CD4-positive, alpha-beta T cell (primary cell): ENCODE data around the gene SCN7A. TPM values are rescaled to one million over a fixed set of nuclear protein-coding genes. Genes with fewer than 3 reads are reported as not detected.

ENCODE experiments used
- ATAC-seq: fragments of 200-7000 bp; cut with Tn5 transposase; one replicate; pipeline ENCODE4 v1.10.0; 2022; ENCODE audit warnings: mild to moderate bottlenecking; ENCODE audit not compliant: poor library complexity
- CTCF ChIA-PET: fragments of 350-600 bp; sonication (Branson Sonifier 250); formaldehyde crosslinking; loops from one replicate; lab custom pipeline; 2021; ENCODE audit warnings: antibody characterized with exemption, inconsistent platforms; lab: Charles Lee
- POLR2A ChIA-PET: fragments of 350-600 bp; sonication (Branson Sonifier 250); formaldehyde crosslinking; loops from one replicate; lab custom pipeline; 2021; ENCODE audit warnings: antibody characterized with exemption, inconsistent platforms; lab: Charles Lee
- DNase-seq, 14 experiments: peaks; one replicate each; pipeline ENCODE4 v3.0.0-alpha.2; 2013 to 2020; ENCODE audit warnings: mixed read lengths in 2 of 14
- H3K27ac ChIP-seq, 2 donors: one replicate each; pipeline versions ENCODE4 v1.5.1 to v1.7.0; 2013; ENCODE audit warnings: low read length in 2 of 2, low read depth in 1 of 2, mild to moderate bottlenecking in 1 of 2
- H3K27me3 ChIP-seq, 2 experiments: 1 replicate in 1 of 2; 2 replicates in 1 of 2; pipeline versions ENCODE4 v1.6.1 to v1.7.0; 2013; ENCODE audit warnings: low read length in 2 of 2, control low read depth in 1 of 2, mild to moderate bottlenecking in 1 of 2, moderate library complexity in 1 of 2; ENCODE audit not compliant: insufficient read depth in 2 of 2, control insufficient read depth in 1 of 2
- H3K36me3 ChIP-seq: one replicate; pipeline ENCODE4 v1.6.1; 2013; ENCODE audit warnings: low read length, control low read depth; ENCODE audit not compliant: insufficient read depth
- H3K4me1 ChIP-seq: one replicate; pipeline ENCODE4 v1.6.1; 2013; ENCODE audit warnings: low read length, control low read depth; ENCODE audit not compliant: insufficient read depth
- H3K4me3 ChIP-seq: one replicate; pipeline ENCODE4 v1.5.1; 2013; ENCODE audit warnings: mild to moderate bottlenecking, low read length, moderate library complexity
- H3K9me3 ChIP-seq, 2 experiments: 1 replicate in 1 of 2; 2 replicates in 1 of 2; pipeline versions ENCODE4 v1.6.1 to v1.7.0; 2013; ENCODE audit warnings: low read length in 2 of 2, mild to moderate bottlenecking in 2 of 2, control low read depth in 1 of 2, moderate library complexity in 1 of 2; ENCODE audit not compliant: control insufficient read depth in 1 of 2, insufficient read depth in 1 of 2
- H3K27ac Mint-ChIP-seq: one replicate; pipeline ENCODE4 v1.8.0; 2020; ENCODE audit warnings: mixed read lengths
- H3K27me3 Mint-ChIP-seq: one replicate; pipeline ENCODE4 v1.8.0; 2021; ENCODE audit warnings: mixed read lengths
- H3K36me3 Mint-ChIP-seq: one replicate; pipeline ENCODE4 v1.8.0; 2021; ENCODE audit warnings: low read depth, mixed read lengths
- H3K4me1 Mint-ChIP-seq: one replicate; pipeline ENCODE4 v1.8.0; 2021; ENCODE audit warnings: low read depth, mixed read lengths
- H3K4me3 Mint-ChIP-seq: one replicate; pipeline ENCODE4 v1.8.0; 2020; ENCODE audit warnings: mild to moderate bottlenecking, mixed read lengths
- H3K9me3 Mint-ChIP-seq: one replicate; pipeline ENCODE4 v1.8.0; 2020; ENCODE audit warnings: mixed read lengths
- intact Hi-C, 2 experiments: fragments of 100-400 bp; cut with DNase I in 1 of 2; cut with micrococcal nuclease in 1 of 2; formaldehyde crosslinking; loops; one replicate each; pipeline versions ENCODE4 v1.15.1 to v1.9.0; 2023 to 2025; cut with DNase I, micrococcal nuclease
- total RNA-seq, 174 experiments: library from RNA in 2 of 174; stranded (reverse) in 2 of 174; gene quantifications; one replicate each; pipeline ENCODE4 v1.2.3 and lab custom pipeline; 2021 to 2026
- TF ChIP-seq, protein P1 (sequence below): fragments of 200-600 bp; IDR thresholded peaks from one replicate; pipeline ENCODE4 v1.8.0; 2022; ENCODE audit warnings: antibody characterized with exemption, mild to moderate bottlenecking

Gene SCN7A
- total RNA-seq, 2 experiments from 2014 or later, result not detected

DNA sequence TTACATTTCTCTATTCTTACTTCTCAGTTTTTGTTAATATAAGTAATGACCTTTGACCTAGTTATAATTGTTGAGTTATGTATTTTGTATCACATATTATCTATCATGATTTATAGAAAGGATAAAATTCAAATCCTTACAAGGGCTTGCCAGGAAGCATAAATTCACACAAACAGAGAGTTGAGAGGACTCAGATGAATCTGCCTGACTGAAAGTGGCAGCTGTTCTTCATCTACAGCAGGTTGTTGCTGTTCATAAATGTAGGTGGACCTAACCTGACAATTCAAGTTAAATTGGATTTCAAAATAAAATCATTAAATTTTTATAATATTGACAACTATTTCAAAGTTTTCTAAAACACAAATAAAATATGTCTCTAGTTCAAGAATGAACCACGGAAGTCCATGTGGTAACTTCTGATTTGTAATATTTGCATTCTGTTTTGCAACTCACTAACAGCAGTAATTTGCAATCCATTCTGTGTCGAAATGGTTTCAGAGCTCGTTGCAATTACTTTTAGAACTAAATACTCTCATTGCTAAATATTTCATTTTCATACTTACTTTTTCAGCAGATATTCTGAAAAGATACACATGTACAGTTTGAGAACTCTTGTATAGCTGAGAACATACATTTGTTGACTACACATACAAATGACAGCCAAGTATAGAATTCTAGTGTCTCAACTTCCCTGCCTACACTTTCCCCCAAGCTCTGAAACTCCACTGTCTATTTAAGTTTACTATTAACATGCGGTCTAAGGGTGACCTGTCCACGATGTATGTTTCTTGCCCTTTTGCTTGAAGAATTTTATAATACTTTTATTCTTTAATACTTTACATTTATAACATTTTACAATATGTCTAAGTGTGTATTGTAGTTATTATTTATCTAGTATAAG lies 25.7 kb downstream of the SCN7A start:
- H3K9me3 Mint-ChIP-seq, result no peaks in the 10 kb centered on the region
- DNase-seq (peak in 1 of 14 experiments; percentile 1), ATAC-seq (no peak)
- intact Hi-C loops, result no loop called here
- TF ChIP-seq, protein P1, sequence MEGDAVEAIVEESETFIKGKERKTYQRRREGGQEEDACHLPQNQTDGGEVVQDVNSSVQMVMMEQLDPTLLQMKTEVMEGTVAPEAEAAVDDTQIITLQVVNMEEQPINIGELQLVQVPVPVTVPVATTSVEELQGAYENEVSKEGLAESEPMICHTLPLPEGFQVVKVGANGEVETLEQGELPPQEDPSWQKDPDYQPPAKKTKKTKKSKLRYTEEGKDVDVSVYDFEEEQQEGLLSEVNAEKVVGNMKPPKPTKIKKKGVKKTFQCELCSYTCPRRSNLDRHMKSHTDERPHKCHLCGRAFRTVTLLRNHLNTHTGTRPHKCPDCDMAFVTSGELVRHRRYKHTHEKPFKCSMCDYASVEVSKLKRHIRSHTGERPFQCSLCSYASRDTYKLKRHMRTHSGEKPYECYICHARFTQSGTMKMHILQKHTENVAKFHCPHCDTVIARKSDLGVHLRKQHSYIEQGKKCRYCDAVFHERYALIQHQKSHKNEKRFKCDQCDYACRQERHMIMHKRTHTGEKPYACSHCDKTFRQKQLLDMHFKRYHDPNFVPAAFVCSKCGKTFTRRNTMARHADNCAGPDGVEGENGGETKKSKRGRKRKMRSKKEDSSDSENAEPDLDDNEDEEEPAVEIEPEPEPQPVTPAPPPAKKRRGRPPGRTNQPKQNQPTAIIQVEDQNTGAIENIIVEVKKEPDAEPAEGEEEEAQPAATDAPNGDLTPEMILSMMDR, result no peak
- POLR2A ChIA-PET, result no interaction called here
- no peak overlapping the region for H3K4me3 ChIP-seq
- H3K27ac Mint-ChIP-seq, result no peak overlapping the region
- no peaks in the 10 kb centered on the region for H3K9me3 ChIP-seq
- H3K27me3 ChIP-seq, result no peaks in the 10 kb centered on the region
- no peak overlapping the region for H3K27ac ChIP-seq
- CTCF ChIA-PET, result no interaction called here
- no peak overlapping the region for H3K4me3 Mint-ChIP-seq
- H3K4me1 ChIP-seq, result no peaks in the 10 kb centered on the region
- H3K36me3 ChIP-seq, result no peaks in the 10 kb centered on the region
- no peaks in the 10 kb centered on the region for H3K36me3 Mint-ChIP-seq
- no peaks in the 10 kb centered on the region for H3K4me1 Mint-ChIP-seq
- H3K27me3 Mint-ChIP-seq, result no peaks in the 10 kb centered on the region

DNA sequence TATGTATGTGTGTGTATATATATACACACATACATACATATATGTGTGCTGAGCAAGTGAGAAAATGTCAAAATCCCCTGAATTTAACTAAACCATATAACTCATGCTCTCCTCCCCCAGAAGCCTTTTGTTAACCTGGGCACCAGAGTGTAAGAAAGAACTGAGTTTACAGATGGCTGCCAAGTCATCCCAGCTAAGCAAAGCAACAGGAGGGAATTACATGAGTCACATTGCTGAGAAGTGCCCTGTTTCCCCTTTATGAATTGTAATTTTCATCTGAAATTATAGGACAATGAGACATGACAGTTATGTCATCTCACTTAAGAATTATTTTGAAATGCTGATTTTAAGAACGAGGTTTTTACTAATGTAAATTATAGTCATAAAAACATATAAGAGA lies 29.9 kb downstream of the SCN7A start:
- no peaks in the 10 kb centered on the region for H3K4me1 Mint-ChIP-seq

DNA sequence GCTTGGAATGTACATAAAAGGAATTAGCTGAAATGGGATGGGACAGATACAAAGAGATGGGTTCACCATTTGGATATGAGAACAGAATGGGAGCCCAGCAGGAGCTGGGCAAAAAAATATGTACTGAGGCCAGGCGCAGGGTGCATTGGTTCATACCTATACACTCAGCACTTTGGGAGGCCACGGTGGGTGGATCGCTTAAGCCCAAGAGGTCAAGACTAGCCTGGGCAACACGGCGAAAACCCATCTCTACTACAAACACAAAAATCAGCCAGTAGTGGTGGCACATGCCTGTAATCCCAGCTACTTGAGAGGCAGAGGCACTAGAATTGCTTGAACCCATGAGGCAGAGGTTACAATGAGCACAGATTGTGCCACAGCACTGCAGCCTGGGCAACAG lies 30.4 kb downstream of the SCN7A start:
- Mint-ChIP-seq H3K27me3 (no peaks in the 10 kb centered on the region), H3K36me3 (no peaks in the 10 kb centered on the region), H3K4me1 (no peaks in the 10 kb centered on the region), H3K27ac (no peak overlapping the region), H3K9me3 (no peaks in the 10 kb centered on the region), H3K4me3 (no peak overlapping the region)
- DNase-seq (no peak), ATAC-seq (no peak)
- TF ChIP-seq, protein P1, result no peak
- no peak overlapping the region for H3K27ac ChIP-seq
- intact Hi-C loops, result no loop called here
- ChIA-PET CTCF (no interaction called here), POLR2A (no interaction called here)
- H3K4me1 ChIP-seq, result no peaks in the 10 kb centered on the region
- no peaks in the 10 kb centered on the region for H3K9me3 ChIP-seq
- H3K4me3 ChIP-seq, result no peak overlapping the region
- H3K27me3 ChIP-seq, result no peaks in the 10 kb centered on the region
- no peaks in the 10 kb centered on the region for H3K36me3 ChIP-seq

More for the DNA sequence above, 29.9 kb downstream of the SCN7A start:
- POLR2A ChIA-PET, result no interaction called here
- no peak overlapping the region for H3K4me3 Mint-ChIP-seq
- Histone ChIP-seq H3K27me3 (no peaks in the 10 kb centered on the region), H3K4me1 (no peaks in the 10 kb centered on the region), H3K36me3 (no peaks in the 10 kb centered on the region), H3K4me3 (no peak overlapping the region), H3K9me3 (no peaks in the 10 kb centered on the region), H3K27ac (no peak overlapping the region)
- H3K27me3 Mint-ChIP-seq, result no peaks in the 10 kb centered on the region
- DNase-seq, result peak in 1 of 14 experiments; percentile 4
- TF ChIP-seq, protein P1, result no peak
- H3K36me3 Mint-ChIP-seq, result no peaks in the 10 kb centered on the region
- no peak overlapping the region for H3K27ac Mint-ChIP-seq
- intact Hi-C loops, result no loop called here
- CTCF ChIA-PET, result no interaction called here
- ATAC-seq, result no peak
- H3K9me3 Mint-ChIP-seq, result no peaks in the 10 kb centered on the region
